Suppressor macrophage (primary cell): ENCODE measurements around the gene FBXO8.

ENCODE experiments used
- DNase-seq, 4 experiments: peaks; one replicate each; pipeline ENCODE4 v3.0.0-alpha.2; 2020 to 2022

Gene FBXO8

DNA sequence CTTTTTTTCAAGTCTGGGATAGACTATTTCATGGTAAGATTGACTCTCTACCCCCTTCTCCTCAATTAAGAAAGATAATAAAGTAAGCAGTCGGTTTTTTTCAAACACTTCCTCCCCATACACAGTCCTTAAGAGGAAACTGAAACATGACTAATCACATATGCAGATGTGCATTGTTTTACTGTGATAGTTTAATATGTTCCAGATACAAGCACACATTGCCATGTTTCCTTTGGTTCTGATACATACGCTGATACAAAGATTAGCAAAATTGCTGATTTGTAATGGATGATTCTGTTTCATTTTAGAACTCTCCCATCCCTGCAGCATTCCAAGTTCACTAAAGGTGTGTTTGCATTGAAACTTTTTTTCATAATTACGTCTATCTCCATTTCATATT lies 76.1 kb downstream of the FBXO8 start:
- DNase-seq: no peak

GRCh38 chr4:174204164-174204831 lies 79.2 kb downstream of the FBXO8 start:
- DNase-seq: no peak

DNA sequence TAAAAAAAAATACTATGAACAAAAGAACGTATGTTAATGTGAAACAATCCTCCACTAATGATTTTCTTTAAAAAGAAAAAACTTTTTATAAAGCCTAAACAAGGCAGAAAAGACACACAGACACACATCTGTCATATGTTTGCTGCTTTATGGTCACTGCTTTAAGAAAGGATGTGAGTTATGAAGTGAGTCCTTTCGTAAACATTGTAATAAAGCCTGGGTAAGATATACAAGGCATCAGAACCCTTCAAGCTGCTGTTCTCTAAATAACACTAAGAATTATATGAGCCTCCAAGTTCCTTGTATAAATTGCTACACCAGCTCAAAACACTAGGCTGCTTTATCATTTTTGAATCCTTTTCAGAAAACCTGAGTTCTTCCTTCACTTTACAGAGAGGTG lies 81.6 kb downstream of the FBXO8 start:
- DNase-seq: no peak

- no peak for DNase-seq
These were observed 83.7 kb downstream of the FBXO8 start for GRCh38 chr4:174199735-174200134.

GRCh38 chr4:174198828-174199227 lies 84.6 kb downstream of the FBXO8 start:
- DNase-seq: no peak

- no peak for DNase-seq
These were observed 85.1 kb downstream of the FBXO8 start for GRCh38 chr4:174198396-174198795.

GRCh38 chr4:174193438-174194374 lies 89.8 kb downstream of the FBXO8 start:
- DNase-seq: no peak

GRCh38 chr4:174192943-174193342 lies 90.5 kb downstream of the FBXO8 start:
- no peak for DNase-seq

- no peak for DNase-seq
These were observed 92.5 kb downstream of the FBXO8 start for GRCh38 chr4:174190832-174191500.

- no peak for DNase-seq
These were observed 94.0 kb downstream of the FBXO8 start for GRCh38 chr4:174189392-174190015.
